NCI-H2081 (cell line): Measurements from ENCODE around the gene RAB13.

Experiments
- DNase-seq, 2 experiments: peaks; one replicate each; lab custom pipeline; 2025; lab: John Stamatoyannopoulos, UW

RAB13 gene

GRCh38 chr1:153956997-153957715 is 29.0 kb downstream of the RAB13 start:
- no peak for DNase-seq

DNA sequence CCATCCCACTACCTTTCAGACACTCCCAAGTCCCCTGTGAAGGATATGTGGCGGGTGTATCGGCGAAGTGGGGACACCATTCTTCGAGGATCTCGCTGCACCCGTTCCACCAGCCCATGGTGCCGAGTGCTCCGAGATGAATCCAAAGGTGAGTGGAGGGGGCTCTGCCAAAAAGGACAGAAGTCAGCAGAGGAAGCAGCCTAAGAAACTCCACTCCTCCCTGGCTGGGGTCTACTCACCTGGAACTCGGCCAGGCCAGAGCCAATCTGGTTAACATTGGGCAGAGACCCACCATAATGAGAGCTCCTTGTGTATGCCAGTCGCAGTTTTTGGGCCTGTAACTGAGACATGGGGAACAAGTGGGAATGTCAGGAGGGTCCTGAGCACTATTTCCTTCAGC is 31.3 kb downstream of the RAB13 start:
- no peak for DNase-seq

- no peak for DNase-seq
Measured at GRCh38 chr1:153953859-153954365, 32.2 kb downstream of the RAB13 start.

DNA sequence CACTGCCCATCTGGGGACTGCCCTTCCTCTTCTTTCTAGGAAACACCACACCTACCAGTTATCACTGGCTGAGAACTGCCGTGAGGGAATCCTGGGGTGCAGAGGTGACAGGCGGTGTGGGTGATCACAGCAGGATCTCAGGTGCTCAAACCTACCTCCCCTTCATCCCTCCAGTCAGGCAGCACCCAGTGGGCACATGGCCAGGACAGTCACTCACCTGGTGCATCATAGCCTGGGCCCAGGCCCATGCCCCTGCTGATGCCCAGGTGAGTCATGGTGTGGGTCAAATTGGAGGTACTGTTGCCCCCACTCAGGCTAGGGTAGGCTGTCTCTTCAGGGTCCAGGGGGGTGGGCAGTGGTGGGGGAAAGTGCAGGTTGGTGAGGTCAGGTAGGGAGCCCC is 34.3 kb downstream of the RAB13 start:
- DNase-seq, result no peak

- DNase-seq, result no peak
Measured at GRCh38 chr1:153951183-153951582, 35.0 kb downstream of the RAB13 start.

GRCh38 chr1:153946622-153947241 is 39.4 kb downstream of the RAB13 start, which contains the start of gene DENND4B:
TSS of gene DENND4B (minus strand) at chr1:153946718. CDS start at chr1:153944374, 2,344 bp downstream.
- peak; percentile 78 to 84 for DNase-seq

- peak; percentile 54 to 59 for DNase-seq
Measured at GRCh38 chr1:153945795-153946621, 40.1 kb downstream of the RAB13 start.

DNA sequence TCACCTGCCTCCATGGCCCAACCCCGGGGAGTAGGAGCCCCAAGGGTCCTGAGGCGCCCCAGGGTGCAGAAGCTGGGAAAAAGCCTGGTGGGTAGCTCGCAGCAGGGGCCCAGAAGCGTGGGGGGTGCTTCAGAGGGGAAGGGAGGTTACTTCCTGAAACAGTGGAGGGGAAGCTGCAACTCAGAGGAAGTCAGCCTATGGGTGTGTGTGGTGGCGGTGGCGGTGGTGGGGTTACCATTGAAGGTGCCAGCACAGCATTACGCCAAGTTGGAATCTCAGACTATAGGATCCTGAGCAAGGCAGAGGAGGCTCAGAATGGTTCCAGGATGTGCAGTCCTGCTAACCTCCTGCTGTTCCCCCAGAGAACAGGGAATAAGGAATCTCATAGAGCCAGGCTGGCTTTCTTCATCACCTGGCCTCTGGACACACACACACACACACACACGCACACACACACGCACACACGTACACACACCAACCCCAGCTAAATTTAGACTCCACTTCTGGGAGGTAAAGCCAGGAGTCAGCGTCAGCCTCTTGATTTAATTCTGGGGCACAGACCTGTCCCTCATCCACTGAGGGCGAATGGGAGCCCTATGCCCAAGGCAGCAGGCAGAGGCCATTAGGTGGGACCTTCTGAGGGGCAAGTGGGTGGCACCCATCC is 40.9 kb downstream of the RAB13 start:
- DNase-seq, result peak in 1 of 2 experiments; percentile 56

GRCh38 chr1:153944827-153945117 is 41.4 kb downstream of the RAB13 start:
- DNase-seq, result no peak

DNA sequence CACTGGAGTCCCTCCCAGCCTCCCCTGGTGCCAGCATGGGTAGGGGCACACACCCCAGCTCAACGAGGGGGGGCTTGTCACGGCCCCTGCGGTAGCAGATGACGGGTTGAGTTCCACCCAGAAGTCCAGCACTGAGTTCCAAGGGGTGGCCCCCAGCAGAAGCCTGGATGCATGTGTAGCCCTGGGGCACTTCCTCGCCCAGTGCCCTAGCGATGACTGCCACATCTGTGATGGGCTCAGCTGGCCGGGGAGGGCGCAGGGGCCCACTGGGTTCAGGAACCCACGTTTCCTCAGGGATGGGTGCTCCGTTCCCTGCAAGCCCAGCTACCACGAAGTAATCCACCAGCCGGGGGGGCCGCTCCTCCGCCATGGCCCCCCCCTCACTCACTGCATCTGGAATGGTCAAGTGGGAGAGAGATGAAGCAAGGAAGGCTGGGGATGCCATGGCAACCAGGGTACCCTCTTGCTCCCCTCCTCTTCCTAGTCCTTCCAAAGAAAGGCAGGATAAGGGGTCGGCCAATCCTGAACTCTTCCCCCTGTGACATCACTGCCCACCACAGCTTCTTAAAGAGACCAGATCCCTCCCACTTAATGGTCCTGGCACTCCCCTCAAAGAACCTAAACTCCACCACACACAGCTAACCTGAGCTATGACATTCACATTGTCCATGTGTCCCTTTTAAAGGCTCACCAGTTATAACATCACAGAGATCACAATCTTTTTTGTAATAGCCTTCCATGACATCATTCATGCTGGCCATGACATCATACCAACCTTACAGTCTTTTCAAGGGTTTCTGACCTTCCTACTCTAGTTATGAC is 41.9 kb downstream of the RAB13 start:
- DNase-seq, result no peak

DNA sequence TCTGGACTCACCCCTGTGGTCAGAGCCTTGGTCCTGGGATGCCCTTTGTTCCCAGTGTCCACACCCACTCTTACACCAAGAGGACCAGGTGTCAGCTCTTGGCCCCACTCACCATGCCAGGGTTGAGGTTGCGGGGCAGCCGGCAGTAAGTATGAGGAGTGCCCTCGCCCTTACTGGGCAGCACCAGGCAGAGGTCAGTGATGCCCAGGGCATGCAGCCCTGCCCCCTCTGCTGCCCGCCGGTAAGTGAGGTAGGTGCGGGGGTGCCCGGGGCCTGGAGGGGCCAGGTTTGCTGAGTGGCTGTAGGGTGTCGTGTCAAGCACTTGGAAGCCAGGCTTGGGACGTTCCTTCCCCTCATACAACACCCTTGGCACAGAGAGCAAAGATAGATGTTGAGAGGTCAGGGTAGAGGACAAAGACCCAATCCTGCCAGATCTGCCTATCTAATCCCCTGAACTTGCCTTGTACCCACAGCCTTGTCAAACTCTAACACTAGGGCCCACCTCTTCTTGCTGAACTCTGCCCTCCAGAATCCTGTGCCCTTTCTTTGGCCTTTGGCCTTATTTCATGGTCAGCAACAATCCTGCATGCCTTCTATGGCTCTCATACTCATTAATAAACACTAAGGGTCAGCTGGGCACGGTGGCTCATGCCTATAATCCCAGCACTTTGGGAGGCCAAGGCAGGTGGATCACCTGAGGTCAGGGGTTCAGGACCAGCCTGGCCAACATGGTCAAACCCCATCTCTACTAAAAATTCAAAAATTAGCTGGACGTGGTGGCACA is 43.2 kb downstream of the RAB13 start:
- DNase-seq, result no peak

- DNase-seq, result no peak
Measured at GRCh38 chr1:153941826-153942725, 44.1 kb downstream of the RAB13 start.

DNA sequence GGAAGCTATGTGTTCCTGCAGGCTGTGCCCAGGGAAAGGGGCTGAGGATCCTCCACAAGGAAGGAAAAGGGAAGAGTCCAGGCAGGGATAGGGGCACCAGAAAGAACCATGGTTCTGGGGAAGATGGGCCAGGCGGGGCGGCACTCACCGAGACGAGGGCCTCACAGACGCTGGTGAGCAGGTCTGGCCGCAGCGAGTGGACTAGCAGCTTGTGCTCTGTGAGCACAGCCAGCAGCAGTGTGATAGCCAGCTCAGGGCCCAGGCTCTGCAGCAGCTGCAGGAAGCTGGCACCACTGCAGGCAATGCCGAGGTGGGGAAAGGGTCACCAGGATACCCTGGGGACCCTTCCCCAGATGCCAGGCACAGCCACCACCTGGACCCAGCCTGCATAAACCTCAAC is 45.4 kb downstream of the RAB13 start:
- DNase-seq, result no peak

DNA sequence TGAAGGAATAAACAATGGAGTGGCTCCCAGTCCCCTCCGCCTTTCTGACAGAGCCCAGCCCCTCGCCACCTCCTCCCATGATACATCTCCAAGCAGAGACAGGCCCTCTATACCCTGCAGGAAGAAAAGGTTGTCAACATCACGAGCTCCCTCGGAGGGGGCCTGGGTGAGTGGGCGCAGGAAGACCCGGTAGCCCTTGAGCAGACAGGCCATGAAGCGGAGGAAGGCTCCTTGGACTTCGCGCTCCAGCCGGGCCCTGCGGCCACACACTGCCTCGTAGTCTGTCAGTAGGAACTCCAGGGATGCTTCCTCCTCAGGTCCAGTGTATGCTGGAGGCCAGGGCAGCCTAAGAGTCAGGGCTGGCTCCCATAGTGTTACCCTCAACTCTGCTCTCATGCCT is 46.7 kb downstream of the RAB13 start:
- no peak for DNase-seq

DNA sequence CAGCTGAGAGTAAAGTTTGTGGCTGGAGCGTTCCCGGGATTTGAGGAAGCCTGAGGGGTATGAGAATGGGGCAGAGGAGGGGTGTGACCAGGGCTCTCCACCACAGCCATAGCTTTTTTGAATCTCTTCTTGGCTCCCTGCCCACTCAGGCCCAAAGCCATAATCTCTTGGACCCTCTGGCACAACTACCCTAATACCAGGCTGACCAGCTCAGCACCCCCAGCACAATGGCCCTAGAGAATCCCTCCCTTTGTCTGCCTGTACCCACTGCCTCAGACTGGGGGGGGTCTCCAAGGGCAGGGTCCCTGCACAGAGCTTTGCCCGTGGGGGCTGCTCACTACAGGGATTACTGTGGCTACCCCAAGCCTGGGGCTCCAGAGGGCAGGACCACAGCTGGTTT is 47.1 kb downstream of the RAB13 start:
- no peak for DNase-seq

GRCh38 chr1:153937331-153937730 is 48.8 kb downstream of the RAB13 start:
- no peak for DNase-seq

DNA sequence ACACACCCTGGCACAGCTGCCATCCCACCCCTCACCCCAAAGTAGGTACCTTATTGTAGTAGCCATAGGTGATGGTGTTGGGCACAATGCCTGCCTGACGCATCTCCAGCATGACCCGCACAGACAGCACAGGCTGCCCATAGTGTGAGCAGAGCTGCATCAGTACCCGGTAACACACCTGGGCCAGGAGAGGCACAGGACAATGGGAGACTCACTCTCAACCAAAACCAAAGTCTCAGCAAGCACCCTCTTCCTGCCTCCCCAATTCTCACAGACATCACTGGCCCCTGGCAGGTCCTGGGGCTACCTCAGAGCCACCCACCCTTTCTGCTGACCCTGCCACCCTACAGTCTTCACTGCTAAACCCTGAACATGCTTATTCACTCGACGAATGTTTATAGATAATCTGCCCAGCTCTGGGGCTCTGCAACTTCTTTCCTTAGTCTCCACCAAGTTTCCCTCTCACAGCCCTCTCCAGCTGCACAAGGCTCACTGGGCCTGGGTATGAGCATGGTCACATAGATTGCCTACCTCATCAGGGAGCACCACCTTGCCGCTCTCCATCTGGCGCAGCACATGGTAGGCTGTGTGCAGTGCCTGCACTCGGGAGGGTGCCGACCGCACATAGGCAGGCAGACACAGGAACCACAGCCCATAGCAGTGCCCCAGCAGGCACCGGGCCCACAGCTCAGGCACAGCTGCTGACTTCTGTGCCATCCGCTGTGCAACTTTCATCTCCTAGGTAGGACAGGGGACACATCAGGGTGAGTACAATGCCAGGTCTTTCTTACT is 49.9 kb downstream of the RAB13 start:
- DNase-seq, result no peak

GRCh38 chr1:153934746-153935145 is 51.4 kb downstream of the RAB13 start:
- DNase-seq, result no peak

- no peak for DNase-seq
Measured at GRCh38 chr1:153933955-153934354, 52.2 kb downstream of the RAB13 start.
